HG03575 (cell line): ENCODE measurements around the gene ALG1L2.
"Not testable (repeated sequence)": the region's sequence is repeated elsewhere in the genome, so short reads cannot be mapped to it uniquely, and the experiment has no call there.

Source experiments
- ATAC-seq: cut with Tn5 transposase; IDR thresholded peaks from one replicate; pipeline ENCODE4 v1.9.1; 2021; ENCODE audit not compliant: unreplicated experiment, insufficient number of reproducible peaks, low FRiP score; ENCODE audit errors: extremely low read depth

The ALG1L2 gene

DNA sequence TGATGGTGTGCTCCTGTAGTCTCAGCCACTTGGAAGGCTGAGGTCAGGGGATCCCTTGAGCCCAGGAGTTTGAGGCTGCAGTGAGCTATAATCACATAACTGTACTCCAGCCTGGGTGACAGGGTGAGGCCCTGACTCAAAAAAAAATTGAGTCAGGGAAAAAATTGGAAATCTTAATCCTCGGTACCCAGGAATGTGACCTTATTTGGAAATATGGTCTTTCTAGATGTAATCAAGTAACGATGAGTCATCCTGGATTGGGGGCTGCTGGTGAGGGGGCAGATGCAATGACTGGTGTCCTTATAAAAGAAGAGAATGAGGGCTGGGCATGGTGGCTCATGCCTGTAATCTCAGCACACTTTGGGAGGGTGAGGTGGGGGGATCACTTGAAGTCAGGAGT is 33.8 kb downstream of the ALG1L2 start:
- ATAC-seq, result not testable (repeated sequence)

DNA sequence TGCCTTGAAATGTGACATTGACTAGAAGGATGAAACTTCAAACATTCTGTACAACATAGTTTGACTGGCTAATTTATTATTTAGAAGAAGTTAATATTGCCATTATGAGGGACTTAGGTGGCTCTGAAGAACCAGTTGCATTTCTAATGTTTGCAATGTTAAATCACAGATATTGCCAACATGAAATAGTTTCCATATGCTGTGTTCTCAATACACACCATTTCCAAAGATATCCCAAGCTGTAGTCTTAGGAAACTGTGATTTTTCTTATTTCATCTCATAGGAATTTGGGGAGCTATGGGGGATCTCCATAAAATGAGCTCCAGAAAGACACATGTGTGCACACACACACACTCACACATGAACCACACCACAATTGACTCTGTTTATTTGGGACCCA is 36.3 kb downstream of the ALG1L2 start:
- no peak for ATAC-seq

DNA sequence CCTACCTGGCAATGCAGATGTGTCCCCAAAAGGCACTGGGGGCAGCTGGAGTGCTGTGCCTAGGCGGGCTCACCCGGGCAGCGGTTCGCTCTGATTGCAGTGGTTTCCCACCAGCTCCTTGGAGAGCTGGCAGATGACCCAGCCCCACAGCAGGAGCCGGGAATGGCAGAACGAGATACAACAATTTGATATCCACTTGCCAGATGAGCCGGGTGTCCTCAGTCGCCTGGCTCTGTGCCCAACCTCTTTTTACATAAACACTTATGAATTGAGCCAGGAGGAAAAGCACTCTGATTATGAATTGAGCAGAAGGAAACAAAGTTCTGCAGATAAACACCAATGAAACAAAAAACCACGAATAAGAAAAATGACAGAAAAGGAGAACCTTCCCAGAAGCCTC is 38.2 kb downstream of the ALG1L2 start:
- ATAC-seq, result not testable (repeated sequence)

DNA sequence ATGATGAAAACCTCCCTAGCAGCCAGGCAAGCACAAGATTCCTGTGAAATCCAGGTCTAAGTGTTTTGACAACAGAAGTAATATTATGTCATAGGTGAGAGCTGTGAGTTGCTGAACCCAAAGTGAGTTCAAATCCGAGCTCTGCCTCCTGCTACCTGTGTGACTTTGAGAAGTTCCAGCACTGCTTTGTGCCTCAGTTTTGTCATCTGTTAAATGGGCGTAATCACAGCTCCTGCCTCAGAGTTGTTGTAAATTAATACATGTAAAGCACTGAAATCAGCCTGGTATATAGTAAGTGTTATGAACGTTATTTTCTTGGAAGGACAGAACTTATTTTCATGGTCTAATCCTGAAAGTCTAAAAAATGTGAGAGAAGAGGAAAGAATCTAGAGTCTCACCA is 38.7 kb downstream of the ALG1L2 start:
- not testable (repeated sequence) for ATAC-seq

DNA sequence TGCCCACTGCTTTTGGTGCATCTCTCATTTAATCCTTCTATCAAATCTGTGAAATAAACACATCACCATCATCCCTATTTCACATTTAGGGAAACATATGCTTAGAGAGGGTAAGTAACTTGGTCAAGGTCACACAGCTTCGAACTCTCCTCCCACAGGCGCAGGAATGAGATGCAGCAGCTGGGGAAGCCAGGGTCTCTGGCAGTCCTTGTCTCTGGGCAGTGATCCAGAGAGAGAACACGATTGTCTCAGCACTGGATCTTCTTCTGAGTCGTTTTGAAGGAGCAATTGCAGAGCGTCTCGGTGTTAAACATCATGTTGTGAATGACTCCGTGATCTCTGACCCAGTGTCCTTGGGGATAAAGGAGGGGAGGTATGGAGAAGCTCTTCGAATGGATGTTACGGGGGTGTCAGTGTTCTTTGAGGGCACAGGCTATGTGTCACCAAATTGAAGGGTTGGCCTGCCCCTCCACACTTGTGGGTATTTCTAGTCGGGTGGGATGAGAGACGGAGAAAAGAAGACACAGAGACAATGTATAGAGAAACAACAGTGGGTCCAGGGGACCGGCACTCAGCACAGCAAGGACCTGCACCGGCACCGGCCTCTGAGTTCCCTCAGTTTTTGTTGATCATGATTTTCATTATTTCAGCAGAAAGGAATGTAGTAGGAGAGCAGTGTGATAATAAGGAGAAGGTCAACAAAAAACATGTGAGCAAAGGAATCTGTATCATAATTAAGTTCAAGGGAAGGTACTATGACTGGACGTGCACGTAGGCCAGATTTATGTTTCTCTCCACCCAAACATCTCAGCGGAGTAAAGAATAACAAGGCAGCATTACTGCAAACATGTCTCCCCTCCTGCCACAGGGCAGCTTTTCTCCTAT is 41.5 kb downstream of the ALG1L2 start:
- ATAC-seq, result not testable (repeated sequence)

DNA sequence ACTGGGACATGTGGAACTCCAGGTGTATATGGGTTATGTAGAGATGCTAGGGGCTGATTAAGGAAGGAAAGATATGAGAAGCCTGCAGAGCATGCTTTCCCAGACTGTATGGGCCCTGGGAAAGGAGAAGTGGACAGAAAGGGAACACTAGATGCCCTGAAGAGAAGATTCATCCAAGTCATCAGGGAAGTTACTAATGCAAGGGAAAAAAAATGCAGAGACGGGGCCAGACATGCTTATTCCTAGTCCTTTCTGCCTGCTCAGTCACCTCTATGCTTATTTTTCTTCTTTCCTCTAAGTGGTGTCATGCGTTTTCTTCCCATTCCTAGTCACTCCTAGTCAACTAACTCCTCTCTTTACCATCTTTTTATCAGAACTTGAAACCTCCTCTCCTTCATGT is 43.8 kb downstream of the ALG1L2 start:
- not testable (repeated sequence) for ATAC-seq

DNA sequence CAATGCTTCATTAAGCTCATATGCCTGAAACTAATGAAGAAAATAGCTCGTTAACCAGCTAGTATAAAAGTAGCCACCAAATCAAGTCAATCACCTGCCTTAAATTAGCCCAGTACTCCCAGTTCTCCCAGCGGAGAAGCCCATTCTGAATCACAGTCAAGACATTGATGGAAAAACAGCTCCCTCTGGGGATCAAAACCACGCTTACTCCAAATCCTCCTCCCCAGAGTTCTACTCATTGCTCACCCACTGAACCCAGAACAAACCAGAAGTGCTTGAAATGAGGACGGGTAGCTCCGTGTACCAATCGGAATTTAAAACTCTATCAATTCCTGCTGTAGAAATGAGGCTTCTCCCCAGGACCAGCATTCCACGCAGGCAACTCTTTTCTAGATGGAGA is 54.7 kb downstream of the ALG1L2 start:
- not testable (repeated sequence) for ATAC-seq

DNA sequence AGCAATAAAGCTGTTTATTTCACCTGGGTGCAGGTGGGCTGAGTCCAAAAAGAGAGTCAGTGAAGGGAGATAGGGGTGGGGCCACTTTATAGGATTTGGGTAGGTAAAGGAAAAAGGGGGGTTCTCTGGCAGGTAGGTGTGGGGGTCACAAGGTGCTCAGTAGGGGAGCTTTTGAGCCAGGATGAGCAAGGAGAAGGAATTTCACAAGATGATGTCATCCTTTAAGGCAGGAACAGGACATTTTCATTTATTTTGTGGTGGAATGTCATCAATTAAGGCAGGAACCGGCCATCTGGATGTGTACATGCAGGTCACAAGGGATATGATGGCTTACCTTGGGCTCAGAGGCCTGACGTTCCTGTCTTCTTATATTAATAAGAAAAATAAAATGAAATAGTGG is 56.1 kb downstream of the ALG1L2 start:
- ATAC-seq, result not testable (repeated sequence)

DNA sequence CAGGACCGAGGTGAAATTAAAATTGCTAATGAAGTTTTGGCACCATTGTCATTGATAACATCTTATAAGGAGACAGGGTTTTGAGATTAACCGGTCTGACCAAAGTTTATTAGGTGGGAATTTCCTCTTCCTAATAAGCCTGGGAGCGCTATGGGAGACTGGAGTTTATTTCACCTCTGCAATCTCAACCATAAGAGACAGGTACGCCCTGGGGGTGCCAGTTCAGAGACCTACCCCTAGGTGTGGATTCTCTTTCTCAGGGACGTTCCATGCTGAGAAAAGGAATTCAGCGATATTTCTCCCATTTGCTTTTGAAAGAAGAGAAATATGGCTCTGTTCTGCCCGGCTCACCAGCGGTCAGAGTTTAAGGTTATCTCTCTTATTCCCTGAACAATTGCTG is 57.4 kb downstream of the ALG1L2 start:
- ATAC-seq, result not testable (repeated sequence)

DNA sequence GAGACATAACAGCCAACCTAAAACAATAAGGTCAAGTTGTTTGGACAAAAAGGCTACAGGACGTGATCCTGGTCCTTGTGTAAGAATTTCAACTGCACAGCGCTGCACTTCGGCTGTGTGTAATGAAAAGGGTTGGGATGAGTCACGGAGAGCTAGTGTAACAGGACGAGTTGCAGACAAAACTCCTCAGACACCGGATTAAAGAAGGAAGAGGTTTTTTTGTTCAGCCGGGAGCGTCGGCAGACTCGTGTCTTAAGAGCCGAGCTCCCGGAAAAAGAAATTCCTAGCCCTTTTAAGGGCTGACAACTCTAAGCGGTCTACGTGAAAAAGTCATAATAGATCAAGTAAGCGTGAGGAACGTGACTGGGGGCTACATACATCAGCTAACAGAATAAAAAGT is 59.1 kb downstream of the ALG1L2 start:
- ATAC-seq, result not testable (repeated sequence)

DNA sequence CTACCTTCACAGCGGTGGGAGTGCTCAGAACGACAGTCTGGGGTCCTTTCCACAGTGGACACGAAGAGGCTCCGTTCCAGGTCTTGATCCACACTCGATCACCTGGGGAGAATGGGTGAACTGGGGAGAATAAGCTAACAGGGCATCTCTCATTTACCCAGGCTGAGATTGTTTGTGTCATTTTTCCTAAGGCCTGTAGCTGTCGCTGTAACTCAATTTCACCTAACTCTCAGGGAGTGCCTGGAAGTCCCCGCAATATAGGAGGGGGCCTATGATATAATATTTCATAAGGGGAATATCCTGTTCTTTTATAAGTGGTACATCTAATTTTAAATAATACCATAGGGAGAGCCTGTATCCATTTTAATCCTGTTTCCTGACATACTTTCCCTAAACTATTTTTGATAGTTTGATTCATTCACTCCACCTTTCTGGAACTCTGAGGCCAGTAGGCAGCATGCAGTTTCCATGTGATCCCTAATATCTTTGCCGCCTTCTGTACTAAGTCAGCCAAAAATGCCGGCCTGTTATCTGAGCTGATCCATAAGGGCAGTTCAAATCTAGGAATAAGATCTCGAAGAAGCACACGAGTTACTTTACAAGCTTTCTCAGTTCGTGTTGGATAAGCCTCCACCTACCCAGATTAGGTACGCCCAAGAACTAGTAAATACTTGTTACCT is 62.2 kb downstream of the ALG1L2 start:
- not testable (repeated sequence) for ATAC-seq

DNA sequence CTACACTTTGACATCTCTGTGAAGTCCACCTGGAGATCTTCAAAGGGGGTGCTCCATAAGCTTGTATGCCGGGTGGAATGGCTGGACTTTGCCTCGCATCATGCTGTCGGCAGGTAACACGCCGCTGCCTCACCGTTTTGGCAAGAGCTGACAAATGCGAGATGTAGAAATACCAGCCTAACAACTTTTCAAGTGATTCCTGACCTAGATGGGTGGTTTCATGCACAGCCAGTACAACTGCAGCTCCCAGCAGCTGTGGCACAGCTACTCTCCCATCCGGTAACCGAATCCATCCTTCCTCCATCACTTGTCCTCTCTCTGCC is 62.7 kb downstream of the ALG1L2 start:
- not testable (repeated sequence) for ATAC-seq

DNA sequence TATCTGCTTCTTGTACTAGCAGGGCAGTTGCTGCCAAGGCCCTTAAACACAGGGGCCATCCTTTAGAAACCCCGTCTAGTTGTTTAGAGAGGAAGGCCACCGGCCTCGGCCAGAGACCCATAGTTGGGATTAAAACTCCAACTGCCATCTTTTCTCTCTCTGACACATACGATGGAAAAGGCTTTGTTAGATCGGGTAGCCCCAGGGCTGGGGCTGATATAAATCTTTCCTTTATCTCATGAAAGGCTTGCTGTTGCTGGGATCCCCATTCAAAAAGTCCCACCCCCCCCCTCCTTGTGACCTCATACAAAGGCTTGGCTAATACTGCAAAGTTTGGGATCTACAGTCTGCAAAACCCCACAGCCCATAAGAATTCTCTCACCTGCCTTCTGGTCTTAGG is 63.8 kb downstream of the ALG1L2 start:
- ATAC-seq, result not testable (repeated sequence)

DNA sequence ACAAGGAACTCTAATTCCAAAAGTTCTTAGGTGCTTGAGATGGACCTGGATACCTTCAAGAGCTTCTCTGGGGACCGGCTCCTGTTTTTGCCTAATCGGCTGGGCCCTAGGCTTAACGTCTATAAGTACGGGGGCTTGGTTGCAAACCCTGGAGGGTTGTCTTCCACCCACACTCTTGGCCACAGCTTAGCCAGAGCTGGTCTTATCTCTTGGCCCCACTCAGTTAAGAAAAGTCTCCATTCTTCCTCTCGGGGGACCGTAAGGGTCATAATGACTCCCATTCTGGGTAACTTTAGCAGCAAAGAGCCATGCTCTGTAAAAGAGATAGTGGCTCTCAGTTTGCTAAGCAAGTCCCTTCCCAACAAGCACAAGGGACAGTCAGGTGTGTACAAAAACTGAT is 64.8 kb downstream of the ALG1L2 start:
- ATAC-seq, result not testable (repeated sequence)
